ENCODE data around the gene AGPAT3.

Gene AGPAT3

GRCh38 chr21:43905726-43906455 lies 40.9 kb downstream of the AGPAT3 start:
- no peak for DNase-seq (ENCODE audit: low read depth in 1 of 2, low spot score in 1 of 2)

GRCh38 chr21:43906585-43907370 lies 41.8 kb downstream of the AGPAT3 start:
- DNase-seq (ENCODE audit: low read depth in 1 of 2, low spot score in 1 of 2): no peak

GRCh38 chr21:43907751-43908150 lies 42.7 kb downstream of the AGPAT3 start:
- no peak for DNase-seq (ENCODE audit: low read depth in 1 of 2, low spot score in 1 of 2)

GRCh38 chr21:43908167-43908566 lies 43.1 kb downstream of the AGPAT3 start:
- no peak for DNase-seq (ENCODE audit: low read depth in 1 of 2, low spot score in 1 of 2)

- DNase-seq (ENCODE audit: low read depth in 1 of 2, low spot score in 1 of 2): no peak
These were observed 44.8 kb downstream of the AGPAT3 start for GRCh38 chr21:43909741-43910400.

- no peak for DNase-seq (ENCODE audit: low read depth in 1 of 2, low spot score in 1 of 2)
These were observed 45.4 kb downstream of the AGPAT3 start for GRCh38 chr21:43910460-43910859.

- DNase-seq (ENCODE audit: low read depth in 1 of 2, low spot score in 1 of 2): no peak
These were observed 46.3 kb downstream of the AGPAT3 start for GRCh38 chr21:43911015-43911934.

- no peak for DNase-seq (ENCODE audit: low read depth in 1 of 2, low spot score in 1 of 2)
These were observed 47.0 kb downstream of the AGPAT3 start for GRCh38 chr21:43911935-43912487.

- no peak for DNase-seq (ENCODE audit: low read depth in 1 of 2, low spot score in 1 of 2)
These were observed 47.5 kb downstream of the AGPAT3 start for GRCh38 chr21:43912500-43912899.

GRCh38 chr21:43912910-43913309 lies 47.9 kb downstream of the AGPAT3 start:
- no peak for DNase-seq (ENCODE audit: low read depth in 1 of 2, low spot score in 1 of 2)

- DNase-seq (ENCODE audit: low read depth in 1 of 2, low spot score in 1 of 2): no peak
These were observed 48.9 kb downstream of the AGPAT3 start for GRCh38 chr21:43913928-43914327.

- no peak for DNase-seq (ENCODE audit: low read depth in 1 of 2, low spot score in 1 of 2)
These were observed 51.1 kb downstream of the AGPAT3 start for GRCh38 chr21:43916076-43916475.

GRCh38 chr21:43916691-43917514 lies 51.9 kb downstream of the AGPAT3 start:
- DNase-seq (ENCODE audit: low read depth in 1 of 2, low spot score in 1 of 2): peak; percentile 31 to 35

GRCh38 chr21:43917515-43918384 lies 52.7 kb downstream of the AGPAT3 start:
- no peak for DNase-seq (ENCODE audit: low read depth in 1 of 2, low spot score in 1 of 2)

- no peak for DNase-seq (ENCODE audit: low read depth in 1 of 2, low spot score in 1 of 2)
These were observed 53.4 kb downstream of the AGPAT3 start for GRCh38 chr21:43918385-43918947.

- DNase-seq (ENCODE audit: low read depth in 1 of 2, low spot score in 1 of 2): no peak
These were observed 54.3 kb downstream of the AGPAT3 start for GRCh38 chr21:43919283-43919682.

GRCh38 chr21:43919871-43920801 lies 55.1 kb downstream of the AGPAT3 start:
- no peak for DNase-seq (ENCODE audit: low read depth in 1 of 2, low spot score in 1 of 2)
